GM12878 (cell line): ENCODE results near the gene KIF1C. TPM values are rescaled to one million over a fixed set of nuclear protein-coding genes. Genes with fewer than 3 reads are reported as not detected.

ENCODE experiments used
- ATAC-seq: fragments of 200-7000 bp; cut with Tn5 transposase; 3 replicates; pipeline ENCODE4 v1.9.1; 2020; ENCODE audit warnings: mild to moderate bottlenecking, moderate library complexity
- BruUV-seq: library from RNA; stranded (reverse); fragments of 400-500 nt; replicated peaks from 2 replicates; lab custom pipeline; 2021; lab: Mats Ljungman, UMichigan
- CTCF ChIA-PET: fragments of 300-600 bp; sonication (Branson Sonifier 250); formaldehyde crosslinking; extraction: SDS; loops from one replicate; lab custom pipeline; 2021; ENCODE audit warnings: inconsistent platforms; lab: Yijun Ruan, JAX
- POLR2A ChIA-PET: fragments of 350-600 bp; formaldehyde crosslinking; extraction: SDS; loops from one replicate; lab custom pipeline; 2021; ENCODE audit warnings: inconsistent platforms; lab: Charles Lee
- RAD21 ChIA-PET: fragments of 300-600 bp; sonication (Branson Sonifier 250); formaldehyde crosslinking; loops from one replicate; lab custom pipeline; 2023; ENCODE audit warnings: antibody characterized with exemption; ENCODE audit not compliant: unreplicated experiment; lab: Charles Lee
- SMC1A ChIA-PET: fragments of 300-600 bp; sonication (Branson Sonifier 250); formaldehyde crosslinking; loops from one replicate; lab custom pipeline; 2023; ENCODE audit not compliant: unreplicated experiment, uncharacterized antibody; lab: Charles Lee
- DNase-seq: peaks from one replicate; pipeline ENCODE4 v3.0.0-alpha.2; 2011; ENCODE audit warnings: low read depth, low spot score
- FAIRE-seq: peaks from 3 replicates; lab custom pipeline; 2011; peaks lifted over from hg19 to GRCh38; lab: Jason Lieb, UNC
- H2AFZ ChIP-seq: 2 replicates; pipeline ENCODE4 v1.6.0; 2011; ENCODE audit warnings: low read depth, low read length, control low read depth; ENCODE audit not compliant: control insufficient read depth
- H3K27ac ChIP-seq: 2 replicates; pipeline ENCODE4 v1.5.1; 2011; ENCODE audit warnings: control low read depth; ENCODE audit not compliant: control insufficient read depth, insufficient read depth
- H3K27me3 ChIP-seq, 2 experiments: replicated peaks in 1 of 2; 2 replicates each; pipeline versions ENCODE4 v1.6.0 to v1.6.1; 2011; ENCODE audit warnings: low read length in 1 of 2; ENCODE audit not compliant: control insufficient read depth in 2 of 2, insufficient read depth in 2 of 2
- H3K36me3 ChIP-seq, 2 experiments: 2 replicates each; pipeline ENCODE4 v1.5.1; 2011; ENCODE audit warnings: low read length in 1 of 2; ENCODE audit not compliant: control insufficient read depth in 2 of 2, insufficient read depth in 2 of 2
- H3K4me1 ChIP-seq: 2 replicates; pipeline ENCODE4 v1.6.1; 2011; ENCODE audit warnings: mild to moderate bottlenecking, low read length, moderate library complexity, mixed read lengths; ENCODE audit not compliant: control insufficient read depth, insufficient read depth
- H3K4me2 ChIP-seq: 2 replicates; pipeline ENCODE4 v1.6.0; 2011; ENCODE audit warnings: control low read depth; ENCODE audit not compliant: control insufficient read depth, insufficient read depth
- H3K4me3 ChIP-seq: fragments of 200-600 bp; sonication (generic); 2 replicates; pipeline ENCODE4 v1.5.1; 2016
- H3K79me2 ChIP-seq: 2 replicates; pipeline ENCODE4 v1.6.0; 2011; ENCODE audit warnings: low read length; ENCODE audit not compliant: control insufficient read depth, insufficient read depth
- H3K9ac ChIP-seq: 2 replicates; pipeline ENCODE4 v1.8.0; 2011; ENCODE audit warnings: low read length, control low read depth, mixed read lengths; ENCODE audit not compliant: control insufficient read depth, insufficient read depth
- H3K9me3 ChIP-seq: replicated peaks from 3 replicates; pipeline ENCODE4 v1.5.1; 2011; ENCODE audit warnings: mild to moderate bottlenecking, low read length; ENCODE audit not compliant: control insufficient read depth, insufficient read depth
- H4K20me1 ChIP-seq: 2 replicates; pipeline ENCODE4 v1.6.0; 2011; ENCODE audit not compliant: control insufficient read depth, insufficient read depth
- GATAD2B ChIP-seq: fragments of 450-650 bp; conservative IDR thresholded peaks from 2 replicates; pipeline ENCODE4 v1.6.1; 2017; ENCODE audit warnings: low read depth, mild to moderate bottlenecking, moderate library complexity
- IRF3 ChIP-seq: fragments of 450-650 bp; IDR thresholded peaks from 2 replicates; pipeline ENCODE4 v1.6.1; 2014; ENCODE audit warnings: mild to moderate bottlenecking
- MYC ChIP-seq: IDR thresholded peaks from 2 replicates; pipeline ENCODE4 v1.6.1; 2011; ENCODE audit warnings: mild to moderate bottlenecking, low read length, moderate library complexity, inconsistent platforms; ENCODE audit not compliant: insufficient read depth, insufficient replicate concordance, insufficient read length, severe bottlenecking
- NR2F1 ChIP-seq: fragments of 450-650 bp; conservative IDR thresholded peaks from 2 replicates; pipeline ENCODE4 v1.6.1; 2017; ENCODE audit warnings: mild to moderate bottlenecking
- RB1 ChIP-seq: fragments of 450-650 bp; formaldehyde crosslinking; IDR thresholded peaks from 2 replicates; pipeline ENCODE4 v1.6.1; 2017; ENCODE audit warnings: mild to moderate bottlenecking, borderline replicate concordance
- SMAD1 ChIP-seq: fragments of 450-650 bp; IDR thresholded peaks from 2 replicates; pipeline ENCODE4 v1.6.1; 2018; ENCODE audit warnings: mild to moderate bottlenecking, low read depth; ENCODE audit not compliant: partially characterized antibody
- SMAD5 ChIP-seq: IDR thresholded peaks from 2 replicates; pipeline ENCODE4 v1.6.1; 2016; ENCODE audit warnings: antibody characterized with exemption, low read depth
- SUZ12 ChIP-seq: fragments of 200-600 bp; sonication (generic); IDR thresholded peaks from one replicate; pipeline ENCODE4 v1.6.1; 2018; ENCODE audit warnings: antibody characterized with exemption, mild to moderate bottlenecking; ENCODE audit not compliant: unreplicated experiment
- TCF12 ChIP-seq: IDR thresholded peaks from 2 replicates; pipeline ENCODE4 v1.6.1; 2011; ENCODE audit warnings: low read depth, mild to moderate bottlenecking, low read length
- ZNF207 ChIP-seq: fragments of 450-650 bp; IDR thresholded peaks from 2 replicates; pipeline ENCODE4 v1.6.1; 2014; ENCODE audit warnings: antibody characterized with exemption, mild to moderate bottlenecking, borderline replicate concordance
- ZNF384 ChIP-seq: IDR thresholded peaks from 2 replicates; pipeline ENCODE4 v1.6.1; 2012; ENCODE audit warnings: low read depth, mild to moderate bottlenecking, low read length, improper control_type of control experiment, borderline replicate concordance
- WGBS: methylation state at CpG from one replicate; pipeline ENCODE4 v1.1.6; 2016; ENCODE audit warnings: low lambda C conversion rate; ENCODE audit not compliant: insufficient replicate concordance, insufficient coverage; ENCODE audit errors: missing lambda C conversion rate; 5-methylcytosine and 5-hydroxymethylcytosine counted together
- in situ Hi-C: fragments of 300-500 bp; cut with MboI; formaldehyde crosslinking; loops from 9 replicates; pipeline ENCODE4 v1.14.3; 2018; ENCODE audit warnings: mixed read lengths
- intact Hi-C: fragments of 100-400 bp; cut with micrococcal nuclease; formaldehyde crosslinking; loops from one replicate; pipeline ENCODE4 v1.14.2; 2022; ENCODE audit not compliant: unreplicated experiment
- polyA plus RNA-seq, 11 experiments: library from polyadenylated mRNA; depleted of rRNA in 4 of 11; unstranded in 6 of 11; stranded (reverse) in 5 of 11; fragments of >200 nt; fragmentation: Nextera tagmentation in 4 of 11; fragmentation: Illumina TruSeq in 1 of 11; extraction: Ambion mirVana in 4 of 11; extraction: Trizol in 1 of 11; gene quantifications; 1 replicate in 1 of 11; 2 replicates in 10 of 11; pipeline versions ENCODE4 v1.2.1 to v1.2.3, GENCODE V29; 2011 to 2016; ENCODE audit warnings: inconsistent platforms in 2 of 11, missing spikeins in 2 of 11, low read depth in 1 of 11
- total RNA-seq, 4 experiments: library from RNA; depleted of rRNA in 3 of 4; stranded (reverse); fragments of >200 nt in 3 of 4; fragmentation: Illumina TruSeq in 1 of 4; extraction: Trizol in 1 of 4; gene quantifications; 2 replicates each; pipeline versions ENCODE4 v1.2.1 to v1.2.3, GENCODE V29; 2013 to 2021
- TF ChIP-seq, protein P1 (sequence below): fragments of 450-650 bp; IDR thresholded peaks from 2 replicates; pipeline ENCODE4 v1.6.1; 2017; ENCODE audit warnings: borderline replicate concordance

Gene KIF1C
- total and polyA plus RNA-seq, 10 of the 15 experiments (the other 5 are each of a cell fraction or from before 2014, with no cell fraction given), result 1.4 to 65.9 (median 21.1) TPM

GRCh38 chr17:4950746-4951204, 47.0 kb upstream of the KIF1C start, which contains the start of gene ENO3:
Gene ENO3 (plus strand): TSS chr17:4951119. CDS start chr17:4951830, 711 bp downstream.
- Histone ChIP-seq H3K9ac (peak within 1 kb of the TSS; percentile 97), H3K4me3 (peak within 1 kb of the TSS; percentile 72), H4K20me1 (peaks cover 5% of the 10 kb centered on the region; the same call in 1 of the 2 replicates), H3K27ac (peak within 1 kb of the TSS; percentile 85), H3K4me1 (peaks cover 17% of the 10 kb centered on the region), H3K9me3 (no peaks in the 10 kb centered on the region), H3K4me2 (peak within 1 kb of the TSS; percentile 93), H3K79me2 (peaks cover 40% of the 10 kb centered on the region), H3K27me3 (no peaks in the 10 kb centered on the region)
- in situ Hi-C loops (no loop called here), intact Hi-C loops (no loop called here)
- BruUV-seq, result no TSS peak
- no peak for DNase-seq
- no peak for ATAC-seq
- ChIA-PET CTCF (interaction anchor here (1.6 to 3.4 kb wide), 5 partner anchors 12 to 111 kb away, joined by 4 to 23 read pairs (median 8); partner anchors contain the start of genes RNF167, SLC25A11 and SPAG7), RAD21 (interaction anchor here (2.0 to 9.8 kb wide), 2 partner anchors 10 to 15 kb away, joined by 7 to 73 read pairs; partner anchors contain the start of genes RNF167, SLC25A11 and SPAG7), SMC1A (interaction anchor here (1.0 to 3.4 kb wide), 3 partner anchors 11 to 16 kb away, joined by 3 to 24 read pairs (median 12); partner anchors contain the start of genes RNF167, SLC25A11 and SPAG7), POLR2A (interaction anchor here (0.7 to 17.5 kb wide), 6 partner anchors 9 to 333 kb away, joined by 3 to 272 read pairs (median 4); partner anchors contain the start of genes RNF167, SLC25A11 and SPAG7)
- no peak for TF ChIP-seq MYC
- TF ChIP-seq ZNF384, result no peak
- TF ChIP-seq SMAD5, result no peak
- peak; percentile 41; the same call in 1 of the 2 replicates for TF ChIP-seq NR2F1
- TF ChIP-seq, all 136 proteins: peak for 1
- WGBS, result 24% methylated on average over 7 of the region's 7 CpGs
- peak within 1 kb of the TSS; percentile 72 for H2AFZ ChIP-seq
- FAIRE-seq, result no peak
- H3K36me3 ChIP-seq, result peaks cover 8 to 9% of the 10 kb centered on the region in 2 experiments

DNA sequence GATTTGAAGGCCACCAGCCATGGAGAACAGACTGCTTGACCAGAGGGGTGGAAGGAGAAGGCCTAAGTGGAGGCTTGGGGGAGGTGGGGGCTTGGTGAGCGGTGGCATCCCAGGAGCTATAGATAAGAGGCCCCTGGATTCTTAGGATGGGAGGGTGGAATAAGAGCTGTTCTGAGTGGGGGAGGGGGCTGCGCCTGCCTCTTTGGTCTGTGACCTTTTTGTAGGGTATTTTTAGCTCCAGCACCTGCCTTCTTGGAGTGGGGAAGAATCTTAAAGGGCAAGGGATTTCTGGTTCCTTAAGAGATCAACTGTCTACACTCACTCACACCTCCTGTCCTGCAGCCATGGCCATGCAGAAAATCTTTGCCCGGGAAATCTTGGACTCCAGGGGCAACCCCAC, 46.3 kb upstream of the KIF1C start:
- H3K4me3 ChIP-seq, result no peak overlapping the region
- DNase-seq (no peak), ATAC-seq (no peak), FAIRE-seq (no peak)
- peak overlapping the region; percentile 85; the same call in 1 of the 2 replicates for H3K27ac ChIP-seq
- no peak overlapping the region for H2AFZ ChIP-seq
- peaks cover 17% of the 10 kb centered on the region for H3K4me1 ChIP-seq
- intact Hi-C loops, result no loop called here
- peak overlapping the region; percentile 93 for H3K4me2 ChIP-seq
- no TSS peak for BruUV-seq
- 74% methylated on average over 3 of the region's 3 CpGs for WGBS
- no peaks in the 10 kb centered on the region for H3K27me3 ChIP-seq
- in situ Hi-C loops, result no loop called here
- POLR2A ChIA-PET, result interaction anchor here (0.7 to 17.5 kb wide), 6 partner anchors 8 to 332 kb away, joined by 3 to 272 read pairs (median 4); partner anchors contain the start of genes RNF167, SLC25A11 and SPAG7
- peaks cover 4% of the 10 kb centered on the region; the same call in 1 of the 2 replicates for H4K20me1 ChIP-seq
- CTCF ChIA-PET, result interaction anchor here (1.2 to 3.4 kb wide), 6 partner anchors 11 to 386 kb away, joined by 3 to 23 read pairs (median 7); partner anchors contain the start of genes RNF167, SLC25A11 and SPAG7
- H3K9me3 ChIP-seq, result no peaks in the 10 kb centered on the region
- H3K9ac ChIP-seq, result peak overlapping the region; percentile 97; the same call in 1 of the 2 replicates
- RAD21 ChIA-PET, result interaction anchor here (2.0 to 9.8 kb wide), 2 partner anchors 11 to 14 kb away, joined by 7 to 73 read pairs; partner anchors contain the start of genes RNF167, SLC25A11 and SPAG7
- H3K79me2 ChIP-seq, result peaks cover 33% of the 10 kb centered on the region
- H3K36me3 ChIP-seq, result peaks cover 2 to 3% of the 10 kb centered on the region in 2 experiments; a peak in 3 of 4 replicates
- SMC1A ChIA-PET, result interaction anchor here (1.0 to 3.4 kb wide), 3 partner anchors 10 to 15 kb away, joined by 3 to 24 read pairs (median 12); partner anchors contain the start of genes RNF167, SLC25A11 and SPAG7
- no peak for TF ChIP-seq SUZ12
- TF ChIP-seq GATAD2B, result no peak
- TF ChIP-seq SMAD1, result no peak
- TF ChIP-seq RB1, result no peak
- TF ChIP-seq, protein P1, sequence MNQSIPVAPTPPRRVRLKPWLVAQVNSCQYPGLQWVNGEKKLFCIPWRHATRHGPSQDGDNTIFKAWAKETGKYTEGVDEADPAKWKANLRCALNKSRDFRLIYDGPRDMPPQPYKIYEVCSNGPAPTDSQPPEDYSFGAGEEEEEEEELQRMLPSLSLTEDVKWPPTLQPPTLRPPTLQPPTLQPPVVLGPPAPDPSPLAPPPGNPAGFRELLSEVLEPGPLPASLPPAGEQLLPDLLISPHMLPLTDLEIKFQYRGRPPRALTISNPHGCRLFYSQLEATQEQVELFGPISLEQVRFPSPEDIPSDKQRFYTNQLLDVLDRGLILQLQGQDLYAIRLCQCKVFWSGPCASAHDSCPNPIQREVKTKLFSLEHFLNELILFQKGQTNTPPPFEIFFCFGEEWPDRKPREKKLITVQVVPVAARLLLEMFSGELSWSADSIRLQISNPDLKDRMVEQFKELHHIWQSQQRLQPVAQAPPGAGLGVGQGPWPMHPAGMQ, result no peak
- TF ChIP-seq ZNF207, result no peak
- TF ChIP-seq IRF3, result no peak
- no peak for TF ChIP-seq TCF12
